Tibial nerve (tissue), 4 donors: ENCODE data around the gene GOLPH3. TPM values are rescaled to one million over a fixed set of nuclear protein-coding genes. Genes with fewer than 3 reads are reported as not detected.
"Not testable (repeated sequence)": the region's sequence is repeated elsewhere in the genome, so short reads cannot be mapped to it uniquely, and the experiment has no call there.

ENCODE experiments used
- DNase-seq, 2 donors: peaks; one replicate each; pipeline ENCODE4 v3.0.0-alpha.2; 2019; ENCODE audit warnings: low spot score in 2 of 2
- H3K27ac ChIP-seq, 4 donors: fragments of 200-600 bp; sonication (generic) in 3 of 4; one replicate each; pipeline ENCODE4 v1.5.1; 2017 to 2019; ENCODE audit warnings: mild to moderate bottlenecking in 1 of 4
- H3K27me3 ChIP-seq, 2 donors: fragments of 200-600 bp; sonication (generic) in 1 of 2; one replicate each; pipeline versions ENCODE4 v1.5.1 to v1.6.0; 2017 to 2019
- H3K36me3 ChIP-seq, 3 donors: fragments of 200-600 bp; sonication (generic); one replicate each; pipeline ENCODE4 v1.5.1; 2018 to 2019
- H3K4me1 ChIP-seq, 4 donors: fragments of 200-600 bp; sonication (generic) in 3 of 4; one replicate each; pipeline ENCODE4 v1.5.1; 2017 to 2019
- H3K4me3 ChIP-seq, 4 donors: fragments of 200-600 bp; sonication (generic) in 3 of 4; one replicate each; pipeline ENCODE4 v1.5.1; 2017 to 2019; ENCODE audit warnings: mild to moderate bottlenecking in 1 of 4, moderate library complexity in 1 of 4
- H3K9me3 ChIP-seq, 4 donors: fragments of 200-600 bp; sonication (generic) in 3 of 4; one replicate each; pipeline ENCODE4 v1.5.1; 2017 to 2019
- EP300 ChIP-seq, 2 donors: sonication (generic); formaldehyde crosslinking; IDR thresholded peaks; one replicate each; pipeline ENCODE4 v1.6.1; 2017; ENCODE audit warnings: antibody characterized with exemption in 2 of 2, mild to moderate bottlenecking in 1 of 2
- POLR2A ChIP-seq, 2 donors: fragments of 450-650 bp; IDR thresholded peaks; one replicate each; pipeline ENCODE4 v1.6.1; 2017; ENCODE audit warnings: antibody characterized with exemption in 2 of 2, mild to moderate bottlenecking in 2 of 2, moderate library complexity in 2 of 2
- WGBS, 2 donors: methylation state at CpG; one replicate each; pipeline ENCODE4 v1.1.5; 2018; 5-methylcytosine and 5-hydroxymethylcytosine counted together
- total RNA-seq, 4 donors: library from RNA; depleted of rRNA; stranded (reverse); fragments of >200 nt; gene quantifications; one replicate each; pipeline ENCODE4 v1.1.0, GENCODE V29; 2016
- TF ChIP-seq, protein P1 (sequence below), 5 experiments: fragments of 200-600 bp in 3 of 5; fragments of 450-650 bp in 2 of 5; sonication (generic) in 3 of 5; IDR thresholded peaks; one replicate each; pipeline ENCODE4 v1.5.1; 2016 to 2019; ENCODE audit warnings: antibody characterized with exemption in 5 of 5, mild to moderate bottlenecking in 3 of 5, moderate library complexity in 2 of 5

Gene GOLPH3
- total RNA-seq, 4 donors from 2014 or later, result 90.6 to 115 (median 102) TPM

DNA sequence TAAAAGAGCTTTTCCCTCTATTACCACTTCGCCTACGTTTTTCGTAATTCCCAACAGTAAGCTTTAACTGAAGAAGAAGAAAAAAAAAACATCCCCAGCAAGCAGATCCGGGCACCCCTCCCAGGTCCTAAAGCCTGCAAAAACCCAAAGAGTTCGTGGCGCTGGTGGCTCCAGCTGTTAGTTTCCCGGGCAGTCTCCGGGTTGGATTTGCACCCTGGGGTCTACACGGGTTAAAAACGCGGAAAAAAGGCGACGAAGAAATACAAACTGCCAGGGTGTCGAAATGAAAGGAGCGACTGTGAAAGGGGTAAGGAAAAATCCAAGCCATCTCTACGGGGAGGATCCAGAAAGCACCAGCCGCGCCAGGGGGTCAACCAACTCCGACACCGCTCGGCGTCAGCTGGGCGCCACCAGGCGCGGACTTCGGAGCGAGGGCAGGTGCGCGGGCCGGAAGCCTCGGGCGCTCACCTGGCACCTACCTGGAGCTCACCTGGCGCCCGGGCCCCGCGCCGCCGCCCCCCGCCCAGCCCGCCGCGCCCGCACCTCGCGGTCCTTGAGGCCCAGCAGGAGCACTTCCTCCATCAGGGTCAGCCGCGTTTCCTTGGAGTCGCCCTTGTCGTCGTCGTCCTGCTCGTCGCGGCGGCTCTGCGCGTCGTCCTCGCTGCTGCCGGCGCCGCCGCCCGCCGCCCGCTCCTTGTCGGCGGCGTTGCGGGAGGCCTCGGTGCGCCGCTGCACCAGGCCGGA, 680 bp downstream of the GOLPH3 start:
- H3K9me3 ChIP-seq, result no peaks in the 10 kb centered on the region
- peaks cover 0 to 15% (median 0%) of the 10 kb centered on the region in 3 donors for H3K36me3 ChIP-seq
- DNase-seq, result peak; percentile 58 to 64
- 0% methylated on average over 44 to 54 of the region's 74 CpGs for WGBS, 2 donors
- H3K27me3 ChIP-seq, result no peaks in the 10 kb centered on the region
- peak overlapping the region; percentile 83 to 93 (median 91) for H3K4me3 ChIP-seq
- H3K27ac ChIP-seq, result peak overlapping the region; percentile 98 to 100 (median 99)
- TF ChIP-seq EP300 (IDR thresholded peaks at IDR 0.05) (peak in 1 of 2 donors; percentile 73), POLR2A (IDR thresholded peaks at IDR 0.05) (no peak)
- TF ChIP-seq, protein P1, sequence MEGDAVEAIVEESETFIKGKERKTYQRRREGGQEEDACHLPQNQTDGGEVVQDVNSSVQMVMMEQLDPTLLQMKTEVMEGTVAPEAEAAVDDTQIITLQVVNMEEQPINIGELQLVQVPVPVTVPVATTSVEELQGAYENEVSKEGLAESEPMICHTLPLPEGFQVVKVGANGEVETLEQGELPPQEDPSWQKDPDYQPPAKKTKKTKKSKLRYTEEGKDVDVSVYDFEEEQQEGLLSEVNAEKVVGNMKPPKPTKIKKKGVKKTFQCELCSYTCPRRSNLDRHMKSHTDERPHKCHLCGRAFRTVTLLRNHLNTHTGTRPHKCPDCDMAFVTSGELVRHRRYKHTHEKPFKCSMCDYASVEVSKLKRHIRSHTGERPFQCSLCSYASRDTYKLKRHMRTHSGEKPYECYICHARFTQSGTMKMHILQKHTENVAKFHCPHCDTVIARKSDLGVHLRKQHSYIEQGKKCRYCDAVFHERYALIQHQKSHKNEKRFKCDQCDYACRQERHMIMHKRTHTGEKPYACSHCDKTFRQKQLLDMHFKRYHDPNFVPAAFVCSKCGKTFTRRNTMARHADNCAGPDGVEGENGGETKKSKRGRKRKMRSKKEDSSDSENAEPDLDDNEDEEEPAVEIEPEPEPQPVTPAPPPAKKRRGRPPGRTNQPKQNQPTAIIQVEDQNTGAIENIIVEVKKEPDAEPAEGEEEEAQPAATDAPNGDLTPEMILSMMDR (IDR thresholded peaks at IDR 0.05), result no peak
- H3K4me1 ChIP-seq, result peaks cover 0 to 53% (median 35%) of the 10 kb centered on the region in 4 donors

DNA sequence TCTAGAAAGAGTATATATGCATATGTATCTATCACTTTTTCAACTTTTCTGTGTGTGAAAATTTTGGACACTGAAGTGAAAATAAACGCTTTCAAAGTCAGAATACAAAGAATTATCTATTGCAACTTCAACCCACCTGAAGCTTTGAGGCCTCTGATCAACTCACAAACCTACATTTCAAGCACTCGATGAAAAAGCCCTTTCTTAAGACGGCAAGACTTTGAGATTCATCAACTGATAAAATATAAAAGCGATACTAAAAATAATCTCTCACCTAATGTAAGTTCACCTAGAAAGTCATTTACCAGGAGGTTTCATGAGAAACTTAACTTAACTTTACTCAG, 1.2 kb downstream of the GOLPH3 start:
- WGBS, 2 donors, result 1% methylated on average over 4 of the region's 4 CpGs
- H3K27me3 ChIP-seq, result no peaks in the 10 kb centered on the region
- peak overlapping the region; percentile 83 to 93 (median 91) for H3K4me3 ChIP-seq
- H3K9me3 ChIP-seq, result no peaks in the 10 kb centered on the region
- TF ChIP-seq, protein P1 (IDR thresholded peaks at IDR 0.05), result no peak
- TF ChIP-seq POLR2A (IDR thresholded peaks at IDR 0.05) (no peak), EP300 (IDR thresholded peaks at IDR 0.05) (no peak)
- H3K4me1 ChIP-seq, result peaks cover 0 to 58% (median 36%) of the 10 kb centered on the region in 4 donors
- H3K36me3 ChIP-seq, result peaks cover 0 to 16% (median 0%) of the 10 kb centered on the region in 3 donors
- no peak for DNase-seq
- H3K27ac ChIP-seq, result peak overlapping the region; percentile 98 to 100 (median 99)

DNA sequence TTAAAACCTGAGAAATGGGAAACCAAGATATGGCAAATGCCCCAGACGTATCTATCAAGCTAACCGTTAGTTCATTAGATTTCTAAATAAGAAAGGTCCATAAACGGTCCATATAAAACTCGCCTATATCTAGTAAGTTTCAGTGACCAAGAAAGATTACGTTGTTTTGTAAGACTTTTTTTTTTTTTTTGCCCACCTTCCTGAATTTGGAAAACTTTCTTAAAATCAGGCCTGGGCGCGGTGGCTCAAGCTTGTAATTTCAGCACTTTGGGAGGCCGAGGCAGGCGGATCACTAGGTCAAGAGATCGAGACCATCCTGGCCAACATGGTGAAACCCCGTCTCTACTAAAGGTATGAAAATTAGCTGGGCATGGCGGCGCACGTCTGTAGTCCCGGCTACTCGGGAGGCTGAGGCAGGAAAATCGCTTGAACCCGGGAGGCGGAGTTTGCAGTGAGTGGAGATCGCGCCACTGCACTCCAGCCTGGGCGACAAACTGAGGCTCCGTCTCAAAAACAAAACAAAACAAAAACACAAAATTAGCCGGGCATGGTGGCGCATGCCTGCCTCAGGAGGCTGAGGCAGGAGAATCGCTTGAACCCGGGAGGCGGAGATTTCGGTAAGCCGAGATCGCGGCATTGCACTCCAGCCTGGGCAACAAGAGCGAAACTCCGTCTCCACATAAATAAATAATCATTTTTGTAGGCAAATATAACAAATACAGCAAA, 1.8 kb downstream of the GOLPH3 start:
- Histone ChIP-seq H3K36me3 (peaks cover 0 to 21% (median 0%) of the 10 kb centered on the region in 3 donors), H3K4me1 (peaks cover 0 to 62% (median 36%) of the 10 kb centered on the region in 4 donors), H3K27ac (peak overlapping the region; percentile 98 to 100 (median 99)), H3K4me3 (peak overlapping the region; percentile 83 to 93 (median 91))
- H3K27me3 ChIP-seq, H3K9me3 ChIP-seq: not testable (repeated sequence)
- peak in 1 of 2 donors; percentile 11 for DNase-seq
- 7 to 9% methylated on average over 34 of the region's 34 CpGs for WGBS, 2 donors

DNA sequence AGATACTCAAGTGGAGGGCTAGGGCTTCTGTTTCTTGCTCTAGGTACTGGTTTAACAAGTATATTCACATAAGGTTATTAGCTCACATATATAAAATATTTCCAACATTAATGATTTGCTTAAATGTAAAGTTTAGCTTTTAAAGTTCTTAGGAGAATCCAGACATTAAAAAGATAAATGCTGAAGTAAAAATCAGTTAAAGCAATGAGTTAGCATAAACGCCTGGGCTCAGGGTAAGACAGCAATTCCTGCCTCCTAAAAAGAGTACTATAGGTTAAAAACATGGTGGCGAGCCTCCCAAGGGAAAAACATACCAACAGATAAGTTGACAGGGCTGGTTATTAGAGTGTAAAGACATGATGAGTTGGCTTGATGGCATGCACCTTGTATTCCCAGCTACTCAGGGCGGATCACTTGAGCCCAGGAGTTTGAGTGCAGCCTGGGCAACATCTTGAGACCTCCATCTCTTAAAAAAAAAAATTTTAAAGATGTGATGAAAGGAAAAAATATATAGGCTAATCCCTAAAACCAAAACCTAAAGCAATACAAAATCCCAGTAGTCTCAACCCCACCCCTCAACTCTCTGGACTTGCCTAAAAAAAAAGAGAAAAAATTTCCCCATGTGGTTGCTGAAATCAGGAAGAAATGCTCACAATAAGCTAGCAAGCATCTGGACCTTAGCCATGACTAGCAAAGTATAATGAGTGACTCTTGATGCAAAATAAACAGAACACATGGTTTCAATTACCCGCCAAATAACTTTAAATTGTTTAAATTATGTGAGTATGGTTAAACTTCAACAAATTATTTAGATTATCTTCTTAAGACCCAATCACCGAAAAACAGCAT, 3.6 kb downstream of the GOLPH3 start:
- H3K4me3 ChIP-seq, result peak overlapping the region in 1 of 4 donors; percentile 0
- H3K9me3 ChIP-seq, result no peaks in the 10 kb centered on the region
- H3K27ac ChIP-seq, result peak overlapping the region in 3 of 4 donors; percentile 24 to 100 (median 98)
- peaks cover 0 to 70% (median 45%) of the 10 kb centered on the region in 4 donors for H3K4me1 ChIP-seq
- DNase-seq, result no peak
- 66 to 68% methylated on average over 5 of the region's 5 CpGs for WGBS, 2 donors
- TF ChIP-seq, protein P1 (IDR thresholded peaks at IDR 0.05), result no peak
- TF ChIP-seq EP300 (IDR thresholded peaks at IDR 0.05) (no peak), POLR2A (IDR thresholded peaks at IDR 0.05) (no peak)
- peaks cover 0 to 30% (median 0%) of the 10 kb centered on the region in 3 donors for H3K36me3 ChIP-seq
- H3K27me3 ChIP-seq, result no peaks in the 10 kb centered on the region

DNA sequence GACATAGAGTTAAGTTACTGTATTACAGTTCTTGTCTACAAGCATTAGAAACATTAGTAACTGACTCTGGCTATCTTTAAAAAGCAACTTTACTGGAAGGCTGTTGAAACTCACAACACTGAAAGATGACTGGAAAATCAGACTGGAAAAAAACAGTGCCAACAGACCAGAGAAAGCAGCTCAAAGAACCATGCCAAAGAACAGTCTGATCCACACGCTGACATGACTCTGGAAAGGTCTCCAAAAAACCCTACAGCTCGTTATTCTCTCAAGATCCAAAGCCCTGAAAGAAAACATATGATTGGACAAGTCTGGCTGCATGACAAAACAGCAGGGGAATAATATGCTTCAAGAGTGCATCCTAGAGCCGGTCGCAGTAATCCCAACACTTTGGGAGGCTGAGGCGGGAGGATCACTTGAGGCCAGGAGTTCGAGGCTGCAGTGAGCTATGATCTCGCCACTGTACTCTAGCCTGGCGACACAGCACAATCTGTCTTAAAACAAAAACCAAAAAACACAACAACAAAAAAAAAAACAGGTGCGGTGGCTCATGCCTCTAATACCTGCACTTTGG, 5.6 kb downstream of the GOLPH3 start:
- Histone ChIP-seq H3K27ac (peak overlapping the region in 2 of 4 donors; percentile 11 to 24), H3K36me3 (peaks cover 0 to 30% (median 0%) of the 10 kb centered on the region in 3 donors), H3K4me1 (peaks cover 0 to 82% (median 53%) of the 10 kb centered on the region in 4 donors), H3K9me3 (no peaks in the 10 kb centered on the region), H3K4me3 (no peak overlapping the region), H3K27me3 (no peaks in the 10 kb centered on the region)
- peak in 1 of 2 donors; percentile 49 for TF ChIP-seq EP300 (IDR thresholded peaks at IDR 0.05)
- TF ChIP-seq, protein P1 (IDR thresholded peaks at IDR 0.05), result no peak
- 84 to 85% methylated on average over 9 of the region's 9 CpGs for WGBS, 2 donors
- DNase-seq, result no peak
